GM19239 (cell line): Measurements from ENCODE around the gene INPP4B.
"Not testable (repeated sequence)": the region's sequence is repeated elsewhere in the genome, so short reads cannot be mapped to it uniquely, and the experiment has no call there.

ENCODE experiments used
- DNase-seq: peaks from one replicate; pipeline ENCODE4 v3.0.0; 2011; ENCODE audit warnings: low spot score; ENCODE audit not compliant: insufficient read length
- FAIRE-seq: peaks from 2 replicates; lab custom pipeline; 2011; peaks lifted over from hg19 to GRCh38; lab: Jason Lieb, UNC

The INPP4B gene

DNA sequence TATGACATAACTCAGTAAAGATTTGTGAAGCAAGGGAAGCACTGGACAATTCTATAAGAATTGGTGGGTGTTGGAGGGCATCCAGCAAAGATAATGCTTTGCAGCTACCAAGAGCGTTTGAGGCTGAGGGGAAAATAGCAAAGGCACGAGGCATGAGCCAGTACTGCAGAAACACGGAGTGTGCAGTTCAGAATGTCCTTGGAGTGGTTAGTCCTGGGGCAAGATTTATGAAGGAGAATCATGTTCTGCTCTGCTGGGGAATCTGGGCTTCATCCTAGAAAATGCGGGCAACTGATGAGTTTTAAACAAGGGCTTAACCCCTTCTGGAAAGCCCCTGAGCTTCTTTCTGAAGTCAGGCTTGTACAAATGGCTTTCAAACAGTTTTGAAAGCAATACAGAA lies 757.2 kb downstream of the INPP4B start:
- FAIRE-seq (no peak), DNase-seq (no peak)

DNA sequence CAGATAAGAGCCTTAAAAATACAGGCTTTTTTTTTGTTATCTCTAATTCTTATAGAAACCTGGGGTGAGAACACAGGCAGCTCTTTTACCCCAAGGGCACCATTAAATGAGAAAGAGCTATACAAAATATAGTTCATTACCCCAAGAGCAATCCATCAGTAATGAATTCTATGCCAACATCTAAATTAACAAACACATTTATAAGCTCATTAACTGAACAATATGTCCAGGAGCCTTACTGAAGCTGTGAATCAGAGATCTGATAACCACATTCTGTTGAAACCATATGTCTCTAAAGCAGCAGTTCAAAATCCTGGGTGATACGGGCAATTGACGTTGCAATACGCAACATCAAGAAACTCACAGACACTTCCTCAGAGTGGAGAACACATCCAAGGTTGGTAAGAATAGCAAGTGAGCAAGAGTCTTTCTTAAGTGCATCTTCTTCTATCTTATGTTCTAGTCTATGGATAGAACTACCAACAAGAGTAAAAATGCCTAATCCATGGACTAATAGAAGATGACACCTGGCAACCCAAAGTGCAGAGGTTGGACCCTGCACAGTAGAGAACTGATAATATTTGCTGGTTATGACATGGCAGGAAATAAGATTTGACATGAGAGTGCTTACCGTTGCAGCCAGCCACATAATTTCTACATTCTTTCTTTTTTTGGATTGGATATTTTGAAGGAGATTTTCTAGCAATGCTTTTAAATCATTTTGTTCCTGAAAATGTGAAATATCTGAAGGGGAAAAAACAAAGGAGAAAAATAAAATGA lies 760.4 kb downstream of the INPP4B start:
- FAIRE-seq (no peak), DNase-seq (no peak)

DNA sequence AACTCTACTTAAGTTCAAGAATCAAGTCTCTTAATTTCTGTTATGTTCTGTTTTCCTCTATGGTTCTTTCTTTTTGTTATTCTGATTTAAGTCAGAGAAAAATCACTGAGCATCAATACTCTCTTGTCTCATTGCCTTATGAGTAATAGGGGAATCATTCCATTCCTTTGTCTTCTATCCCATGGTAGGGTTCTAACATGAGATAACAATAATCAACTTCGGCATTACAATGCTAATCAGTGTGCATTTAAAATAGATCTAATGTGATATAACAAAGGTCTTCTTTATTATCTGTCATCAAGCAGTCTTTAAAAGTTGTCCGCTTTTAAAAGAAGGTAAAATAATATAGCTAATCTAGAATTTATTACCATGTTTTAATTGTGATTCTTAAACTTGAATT lies 762.8 kb downstream of the INPP4B start:
- no peak for DNase-seq
- FAIRE-seq, result no peak

GRCh38 chr4:142081025-142081424 lies 765.1 kb downstream of the INPP4B start:
- no peak for FAIRE-seq

DNA sequence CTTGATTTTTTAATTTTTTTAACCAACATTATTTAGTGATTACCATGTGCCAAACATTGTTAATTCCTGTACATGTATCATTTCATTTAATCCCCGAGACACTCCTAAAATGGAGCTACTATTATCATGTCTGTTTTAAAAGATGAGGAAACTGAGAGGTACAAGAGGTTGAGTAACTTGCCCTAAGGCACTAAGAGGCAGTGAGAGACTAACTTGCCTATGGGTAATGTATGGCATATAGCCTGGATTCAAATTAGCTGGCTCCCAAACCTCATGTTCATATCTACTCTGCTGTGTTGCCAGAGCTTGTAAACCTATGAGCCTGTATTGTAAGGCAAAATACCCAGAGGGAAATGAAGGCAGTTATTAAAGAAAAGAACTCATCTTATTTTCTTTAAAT lies 766.1 kb downstream of the INPP4B start:
- FAIRE-seq (no peak), DNase-seq (no peak)

More at GRCh38 chr4:142081025-142081424, 765.1 kb downstream of the INPP4B start:
- DNase-seq, result no peak

DNA sequence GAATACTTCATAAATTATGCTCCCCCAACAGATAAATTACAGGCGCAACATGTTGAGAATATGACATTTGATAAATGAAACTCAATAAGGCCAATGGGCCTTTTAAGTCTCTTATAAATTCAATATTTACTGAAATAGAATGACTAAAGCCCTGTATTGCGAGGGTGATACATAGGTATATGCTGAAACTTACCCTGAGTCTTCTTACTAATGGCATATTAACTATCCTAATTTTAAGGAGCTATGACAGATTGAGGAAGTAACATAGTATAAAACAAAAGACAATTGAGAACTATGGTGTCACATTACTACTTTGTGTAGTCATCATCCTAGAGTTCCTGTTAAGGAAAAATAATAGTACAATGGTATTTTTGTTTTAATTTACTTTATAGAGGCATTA lies 769.1 kb downstream of the INPP4B start:
- FAIRE-seq (no peak), DNase-seq (no peak)

GRCh38 chr4:142068304-142068703 lies 777.8 kb downstream of the INPP4B start:
- FAIRE-seq, DNase-seq: not testable (repeated sequence)

GRCh38 chr4:142066562-142066961 lies 779.5 kb downstream of the INPP4B start:
- not testable (repeated sequence) for DNase-seq, FAIRE-seq

GRCh38 chr4:142065086-142065647 lies 780.9 kb downstream of the INPP4B start:
- DNase-seq (no peak), FAIRE-seq (no peak)

DNA sequence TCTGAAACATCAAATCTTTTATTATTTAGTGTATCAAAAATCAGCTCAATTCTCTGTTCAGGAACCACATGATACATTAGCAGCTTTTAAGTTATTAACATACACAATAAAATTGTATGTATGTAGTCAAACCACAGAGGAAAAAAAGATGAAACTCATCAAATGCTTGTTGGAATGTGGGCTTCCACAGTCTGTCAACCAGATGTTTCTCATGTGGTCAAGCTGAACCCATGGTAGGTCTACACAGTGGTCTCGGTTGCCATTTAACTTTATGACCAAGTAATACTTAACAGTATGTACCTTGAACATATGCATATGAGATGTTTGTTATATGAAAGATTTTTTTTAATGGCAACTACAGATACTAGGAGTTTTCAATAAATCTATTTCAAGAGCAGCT lies 781.9 kb downstream of the INPP4B start:
- DNase-seq (no peak), FAIRE-seq (no peak)

DNA sequence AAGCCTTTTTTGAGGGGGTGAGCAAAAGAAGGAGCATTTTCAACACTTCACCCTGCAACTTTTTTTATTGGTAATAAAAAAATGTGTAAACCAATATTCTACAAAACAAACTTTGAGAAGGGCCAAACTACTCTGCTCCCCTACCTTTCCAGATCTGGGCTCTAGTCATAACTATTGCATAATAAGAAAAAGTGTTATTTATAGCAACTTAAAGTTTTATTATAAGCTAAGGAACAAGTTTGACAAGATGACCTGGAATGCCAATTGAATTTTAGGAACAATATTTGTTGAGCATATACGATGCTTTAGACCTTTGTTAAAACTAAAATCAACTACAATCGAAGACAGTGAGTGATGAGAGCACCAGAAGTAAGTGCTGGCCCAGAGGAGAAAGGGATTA lies 800.1 kb downstream of the INPP4B start:
- FAIRE-seq (no peak), DNase-seq (no peak)

DNA sequence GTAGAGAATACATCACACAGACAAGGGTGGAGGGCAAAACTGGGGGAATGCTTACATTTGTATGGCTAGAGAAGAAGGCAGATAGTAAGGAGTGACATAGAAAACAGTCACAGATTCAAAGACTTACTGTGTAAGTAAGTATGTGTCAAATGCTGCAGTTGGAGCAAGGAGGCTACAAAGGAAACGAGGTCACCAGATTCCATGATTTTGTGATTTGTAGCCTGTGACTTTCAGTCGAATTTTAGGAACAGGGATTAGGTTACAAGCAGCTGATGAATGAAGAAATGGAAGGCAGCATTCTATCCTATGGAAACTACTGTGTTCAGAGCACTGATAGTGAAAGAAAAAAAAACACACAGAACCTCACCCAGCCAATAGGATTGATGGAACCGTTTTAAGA lies 801.8 kb downstream of the INPP4B start:
- no peak for DNase-seq
- no peak for FAIRE-seq

DNA sequence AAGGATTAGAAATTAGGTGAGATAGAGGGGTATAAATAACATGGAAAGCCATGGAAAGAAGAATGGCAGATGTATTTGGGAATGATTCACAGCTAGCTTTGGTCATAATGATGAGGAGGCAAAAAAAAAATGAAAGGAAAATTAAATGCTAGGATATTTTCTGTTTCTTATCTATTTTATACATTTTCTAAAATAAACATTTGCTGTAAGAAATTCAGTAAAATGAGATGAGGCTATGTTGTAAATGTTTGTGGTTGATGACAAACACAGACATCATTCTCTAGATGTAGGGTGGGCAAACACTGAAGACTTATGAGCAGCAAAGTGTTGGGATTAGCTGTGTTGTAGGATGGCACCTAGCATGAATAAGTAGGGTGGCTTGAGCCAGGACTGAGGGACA lies 802.6 kb downstream of the INPP4B start:
- DNase-seq, result no peak

DNA sequence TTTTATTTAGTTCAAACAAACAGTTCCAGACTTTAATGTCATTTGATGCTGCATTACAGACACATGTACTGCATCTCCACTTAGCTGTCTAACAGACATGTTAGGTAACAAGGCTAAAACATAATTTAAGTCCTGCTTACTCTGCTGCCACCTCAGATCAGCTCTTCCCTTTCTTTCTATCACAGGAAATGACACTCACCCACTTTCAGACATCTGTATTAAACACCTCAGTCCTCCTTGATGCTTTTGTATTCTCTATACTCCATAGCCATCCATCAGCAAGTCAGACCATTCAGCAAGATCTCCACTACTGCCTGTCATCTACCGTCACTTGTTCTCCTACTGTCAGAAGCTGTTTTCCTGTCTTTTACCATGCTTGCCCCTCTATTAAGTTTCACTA lies 804.3 kb downstream of the INPP4B start:
- DNase-seq, result no peak
- FAIRE-seq, result no peak

More for the DNA sequence above, 802.6 kb downstream of the INPP4B start:
- no peak for FAIRE-seq

- FAIRE-seq (no peak), DNase-seq (no peak)
These were observed 806.1 kb downstream of the INPP4B start for GRCh38 chr4:142040043-142040442.

DNA sequence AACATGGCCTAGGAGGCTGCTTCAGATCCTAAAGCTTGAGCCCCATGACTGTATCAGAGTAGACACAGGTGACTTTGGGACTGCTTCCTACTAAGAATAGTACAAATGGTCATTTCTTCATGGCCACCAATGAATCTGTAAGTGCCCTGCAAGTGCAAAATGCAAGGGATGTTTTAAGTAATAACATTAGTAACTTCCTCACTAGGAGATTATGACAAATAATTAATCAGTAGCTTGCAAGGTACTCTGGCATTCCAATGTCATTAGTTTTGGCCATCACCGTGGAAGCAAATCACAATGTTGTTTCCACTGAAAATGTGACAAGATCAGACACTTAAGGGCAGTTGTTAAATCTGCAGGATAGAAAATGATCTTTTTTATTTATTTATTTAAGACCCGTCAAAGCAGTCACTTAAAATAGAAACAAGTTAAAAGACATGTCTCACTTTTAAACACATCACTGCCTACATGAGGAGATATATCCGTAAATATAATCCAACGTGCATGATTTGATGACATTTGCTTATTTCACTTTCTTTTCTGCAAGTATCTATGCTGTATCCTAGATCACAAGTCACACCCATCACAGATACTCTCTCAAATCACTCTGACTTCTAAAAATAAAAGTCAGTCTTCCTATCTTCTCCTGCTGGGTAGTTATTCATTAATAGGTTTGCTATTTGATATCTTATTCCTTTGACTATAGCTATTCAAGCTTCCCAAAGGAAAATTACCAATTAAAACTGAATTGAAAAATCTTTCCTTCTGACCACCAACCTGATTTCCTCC lies 809.1 kb downstream of the INPP4B start:
- FAIRE-seq (no peak), DNase-seq (no peak)

- FAIRE-seq (no peak), DNase-seq (no peak)
These were observed 810.5 kb downstream of the INPP4B start for GRCh38 chr4:142035566-142035965.

- DNase-seq, result no peak
- no peak for FAIRE-seq
These were observed 812.0 kb downstream of the INPP4B start for GRCh38 chr4:142034101-142034500.

DNA sequence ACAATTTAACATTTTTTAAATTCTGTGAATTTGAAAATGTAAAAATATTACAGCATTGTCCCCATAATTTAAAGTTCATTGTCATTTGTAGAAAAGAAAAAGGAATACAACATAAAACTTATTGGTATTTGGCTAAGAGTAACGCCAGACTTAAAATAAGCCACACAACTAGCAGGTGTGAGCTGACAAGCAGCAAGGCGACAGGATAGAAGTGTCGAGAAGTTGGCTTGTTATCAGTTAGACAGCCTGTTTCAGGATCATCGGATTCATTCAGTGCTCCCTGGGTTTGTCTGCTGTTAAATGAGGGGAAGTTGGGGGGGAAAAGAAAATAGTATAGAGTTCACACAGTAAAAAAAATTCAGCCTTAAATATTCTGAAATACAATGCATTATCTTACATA lies 816.1 kb downstream of the INPP4B start:
- FAIRE-seq, result no peak
- DNase-seq, result no peak

GRCh38 chr4:142021761-142022160 lies 824.3 kb downstream of the INPP4B start:
- DNase-seq, result no peak
- FAIRE-seq, result no peak

GRCh38 chr4:142021181-142021580 lies 824.9 kb downstream of the INPP4B start:
- FAIRE-seq (no peak), DNase-seq (no peak)
